Fibroblast of villous mesenchyme (primary cell): ENCODE data around the gene EFCAB14. TPM values are rescaled to one million over a fixed set of nuclear protein-coding genes. Genes with fewer than 3 reads are reported as not detected.

Experiments
- DNase-seq: peaks from one replicate; pipeline ENCODE4 v3.0.0-alpha.2; 2010; ENCODE audit warnings: low read depth
- H3K4me3 ChIP-seq: 2 replicates; pipeline ENCODE4 v1.5.1; 2011; ENCODE audit warnings: low read depth, mild to moderate bottlenecking, low read length
- total RNA-seq: library from RNA; depleted of rRNA; stranded (reverse); fragments of >200 nt; gene quantifications from 2 replicates; pipeline ENCODE4 v1.2.3, GENCODE V29; 2012
- TF ChIP-seq, protein P1 (sequence below): IDR thresholded peaks from 2 replicates; pipeline ENCODE4 v1.5.1; 2012; ENCODE audit warnings: low read depth, mild to moderate bottlenecking, low read length; ENCODE audit not compliant: insufficient read depth

Gene EFCAB14
- total RNA-seq, 1 donor = 64.3 TPM

DNA sequence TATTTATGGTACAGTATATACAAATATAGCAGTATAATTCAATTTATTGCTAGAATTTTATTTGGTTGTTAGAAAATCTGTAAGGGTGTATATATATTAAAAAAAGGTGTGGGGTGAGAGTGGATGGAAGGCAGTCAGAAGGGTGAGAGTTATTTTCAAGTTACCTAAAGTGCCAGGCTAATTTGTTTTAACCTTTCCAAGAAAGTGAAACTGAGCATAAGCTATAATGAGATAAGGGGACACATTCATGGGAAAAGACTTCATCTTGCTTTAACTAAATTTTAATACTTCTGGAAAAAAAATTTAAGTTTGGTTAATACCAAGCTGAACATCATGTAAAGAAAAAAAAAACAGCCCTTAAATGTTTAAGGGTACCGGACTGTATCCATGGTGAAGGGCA, 42.4 kb downstream of the EFCAB14 start:
- TF ChIP-seq, protein P1, sequence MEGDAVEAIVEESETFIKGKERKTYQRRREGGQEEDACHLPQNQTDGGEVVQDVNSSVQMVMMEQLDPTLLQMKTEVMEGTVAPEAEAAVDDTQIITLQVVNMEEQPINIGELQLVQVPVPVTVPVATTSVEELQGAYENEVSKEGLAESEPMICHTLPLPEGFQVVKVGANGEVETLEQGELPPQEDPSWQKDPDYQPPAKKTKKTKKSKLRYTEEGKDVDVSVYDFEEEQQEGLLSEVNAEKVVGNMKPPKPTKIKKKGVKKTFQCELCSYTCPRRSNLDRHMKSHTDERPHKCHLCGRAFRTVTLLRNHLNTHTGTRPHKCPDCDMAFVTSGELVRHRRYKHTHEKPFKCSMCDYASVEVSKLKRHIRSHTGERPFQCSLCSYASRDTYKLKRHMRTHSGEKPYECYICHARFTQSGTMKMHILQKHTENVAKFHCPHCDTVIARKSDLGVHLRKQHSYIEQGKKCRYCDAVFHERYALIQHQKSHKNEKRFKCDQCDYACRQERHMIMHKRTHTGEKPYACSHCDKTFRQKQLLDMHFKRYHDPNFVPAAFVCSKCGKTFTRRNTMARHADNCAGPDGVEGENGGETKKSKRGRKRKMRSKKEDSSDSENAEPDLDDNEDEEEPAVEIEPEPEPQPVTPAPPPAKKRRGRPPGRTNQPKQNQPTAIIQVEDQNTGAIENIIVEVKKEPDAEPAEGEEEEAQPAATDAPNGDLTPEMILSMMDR = no peak
- DNase-seq = no peak
- no peak overlapping the region for H3K4me3 ChIP-seq

DNA sequence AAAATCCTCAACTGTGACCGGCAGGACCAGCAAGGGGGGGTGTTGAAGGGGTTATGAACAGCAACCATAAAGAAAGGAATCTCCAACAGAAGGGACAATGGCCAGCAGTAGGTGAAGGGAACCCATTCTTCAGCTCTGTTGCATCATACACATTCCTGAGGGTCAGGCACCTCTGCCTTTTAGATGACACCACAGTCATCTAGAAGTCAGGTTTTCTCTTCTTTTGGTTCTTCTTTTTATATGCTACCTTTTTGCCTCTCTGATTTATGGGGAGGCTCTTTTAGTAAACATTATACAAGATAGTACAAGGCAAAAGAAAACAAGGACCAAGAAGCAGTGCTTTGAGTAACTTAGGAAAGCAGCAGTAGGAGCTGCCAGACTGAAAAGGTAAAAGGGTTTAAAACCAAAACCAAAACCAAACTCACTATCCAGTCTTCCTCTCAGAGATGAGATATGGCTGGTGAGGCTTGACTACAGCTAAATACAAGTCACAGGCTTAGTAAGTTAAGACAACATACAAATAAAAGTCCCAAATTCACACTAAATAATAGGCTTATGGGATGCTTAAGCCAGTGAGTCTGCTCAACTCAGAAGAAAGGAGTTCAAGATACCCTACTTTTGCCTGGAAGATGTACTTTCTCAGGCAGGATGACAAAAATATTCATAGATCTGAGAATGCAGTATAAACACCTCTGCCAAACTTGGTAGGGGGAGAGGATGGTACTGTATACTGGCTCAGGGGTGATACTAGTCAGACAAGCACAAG, 43.2 kb downstream of the EFCAB14 start:
- peak; percentile 45 for DNase-seq

DNA sequence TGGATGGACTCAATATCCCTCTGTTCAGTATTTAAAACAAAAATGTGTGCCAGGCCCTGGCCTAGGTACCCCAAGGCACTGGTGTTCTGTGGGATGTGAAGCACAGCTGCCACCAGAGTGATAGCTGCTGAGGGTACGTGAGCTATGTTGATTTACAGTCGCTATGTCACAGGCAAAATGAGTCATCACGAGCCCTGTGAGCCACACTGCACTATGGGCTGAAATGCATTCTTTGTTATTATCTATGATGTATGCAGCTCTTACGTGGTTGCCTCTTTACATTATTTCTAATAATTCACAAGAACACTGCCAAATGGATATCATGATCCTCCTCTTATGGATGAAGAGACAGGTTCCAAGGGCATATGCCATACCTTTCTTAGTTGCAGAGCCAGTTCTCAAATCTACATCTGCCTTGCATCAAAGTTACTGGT, 45.1 kb downstream of the EFCAB14 start:
- DNase-seq = peak; percentile 45
- no peak overlapping the region for H3K4me3 ChIP-seq
- TF ChIP-seq, protein P1 = no peak

More for the DNA sequence above, 43.2 kb downstream of the EFCAB14 start:
- no peak overlapping the region for H3K4me3 ChIP-seq
- TF ChIP-seq, protein P1 = no peak

DNA sequence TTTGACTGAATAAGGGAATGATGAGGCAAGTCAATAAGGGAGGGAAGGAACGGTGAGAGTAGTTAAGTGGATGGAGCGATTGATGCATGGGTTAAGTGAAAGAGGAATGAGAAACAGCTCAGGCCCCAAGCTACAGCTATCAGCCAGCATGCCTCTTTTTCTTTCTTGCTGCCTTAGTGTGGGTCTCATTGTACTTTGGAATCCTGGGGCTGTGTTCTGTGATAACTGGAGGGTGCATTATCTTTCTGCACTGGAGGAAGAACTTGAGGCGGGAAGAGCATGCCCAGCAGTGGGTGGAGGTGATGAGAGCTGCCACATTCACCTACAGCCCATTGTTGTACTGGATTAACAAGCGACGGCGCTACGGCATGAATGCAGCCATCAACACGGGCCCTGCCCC, 46.2 kb downstream of the EFCAB14 start:
- no peak for DNase-seq

DNA sequence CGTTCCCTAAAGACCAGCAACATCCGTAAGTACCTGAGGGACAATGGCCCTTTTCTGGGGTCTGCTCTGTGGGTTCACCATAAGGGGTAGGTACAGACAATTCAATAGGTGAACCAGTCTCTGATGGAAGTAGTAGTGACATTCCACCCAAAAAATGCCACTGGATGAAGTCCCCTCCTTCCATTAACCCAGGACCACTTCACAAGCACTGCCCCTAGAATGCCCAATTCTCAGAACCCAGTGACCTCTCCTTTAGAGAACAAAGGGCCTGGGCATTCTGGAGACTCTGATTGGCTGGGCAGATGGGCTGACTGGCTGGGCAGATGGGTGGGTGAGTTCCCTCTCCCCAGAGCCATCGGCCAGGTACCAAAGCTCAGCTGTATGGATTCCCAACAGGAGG, 47.4 kb downstream of the EFCAB14 start, which contains the start of gene TEX38:
TSS of gene TEX38 (plus strand) at position 301 of the 400 bp plus-strand sequence. CDS start at position 382, 81 bp downstream.
- no peak within 1 kb of the TSS for H3K4me3 ChIP-seq
- TF ChIP-seq, protein P1 = no peak
- DNase-seq = no peak

More for the DNA sequence above, 46.2 kb downstream of the EFCAB14 start:
- H3K4me3 ChIP-seq = no peak overlapping the region
- TF ChIP-seq, protein P1 = no peak

DNA sequence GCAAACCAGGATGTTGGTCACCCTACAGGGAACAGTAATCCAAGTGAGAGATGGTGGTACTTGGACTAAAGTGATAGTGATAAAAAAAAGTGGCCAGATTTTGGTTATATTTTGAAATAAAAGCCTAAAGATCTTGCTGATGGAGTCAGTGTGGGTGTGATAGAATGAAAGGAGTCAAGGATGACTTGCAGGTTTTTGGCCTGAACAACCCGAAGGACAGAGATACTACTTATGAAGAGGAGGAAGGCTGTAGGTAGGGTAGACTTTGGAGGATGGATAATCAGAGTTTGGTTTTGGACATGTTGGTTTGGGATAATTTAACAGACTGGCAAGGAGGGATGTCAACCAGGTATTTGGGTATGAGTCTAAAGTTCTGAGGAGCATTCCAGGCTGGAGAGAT, 48.8 kb downstream of the EFCAB14 start:
- TF ChIP-seq, protein P1 = no peak
- DNase-seq = no peak
- H3K4me3 ChIP-seq = no peak overlapping the region
